Bone marrow (tissue), 2 donors: ENCODE data around the gene ZNF516.

ENCODE experiments used
- DNase-seq, 2 donors: peaks; one replicate each; lab custom pipeline; 2025; lab: John Stamatoyannopoulos, UW

Gene ZNF516

DNA sequence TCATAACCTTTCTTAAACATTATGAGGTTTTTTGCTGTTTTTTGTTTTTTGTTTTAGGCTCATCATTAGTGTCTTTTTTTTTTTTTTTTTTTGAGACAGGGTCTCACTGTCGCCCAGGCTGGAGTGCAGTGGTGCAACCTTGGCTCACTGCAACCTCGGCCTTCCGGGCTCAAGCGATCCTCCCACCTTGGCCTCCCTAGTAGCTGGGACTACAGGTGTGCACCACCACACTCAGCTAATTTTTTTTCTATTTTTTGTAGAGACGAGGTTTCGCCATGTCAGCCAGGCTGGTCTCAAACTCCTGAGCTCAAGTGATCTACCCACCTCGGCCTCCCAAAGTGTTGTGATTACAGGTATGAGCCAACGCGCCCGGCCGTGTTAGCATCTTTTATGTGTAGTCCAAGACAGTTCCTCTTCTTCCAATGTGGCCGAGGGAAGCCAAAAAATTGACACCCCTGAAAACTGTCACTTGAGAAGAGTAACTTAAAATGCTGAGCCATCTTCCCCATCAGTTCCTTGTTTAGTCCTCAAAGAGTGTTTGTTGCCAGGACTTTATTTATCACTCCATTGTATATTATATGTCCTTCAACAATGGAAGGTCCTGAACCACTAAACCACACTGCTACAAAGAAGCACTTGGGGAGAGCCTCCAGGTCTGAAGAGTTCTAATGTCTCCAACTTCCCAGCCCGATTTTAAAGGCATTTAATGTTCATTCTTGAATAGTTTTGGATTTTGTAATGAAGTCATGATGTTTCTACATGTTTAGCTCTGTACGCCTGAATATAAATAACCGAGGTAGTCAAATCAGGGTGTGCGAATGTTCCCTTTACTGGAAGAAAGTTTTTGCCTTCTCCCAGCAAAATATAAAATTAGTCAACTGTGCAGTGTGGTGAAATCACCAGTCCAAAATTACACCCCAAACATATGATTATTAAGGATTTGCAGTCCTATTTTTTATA is 26.4 kb downstream of the ZNF516 start:
- no peak for DNase-seq

DNA sequence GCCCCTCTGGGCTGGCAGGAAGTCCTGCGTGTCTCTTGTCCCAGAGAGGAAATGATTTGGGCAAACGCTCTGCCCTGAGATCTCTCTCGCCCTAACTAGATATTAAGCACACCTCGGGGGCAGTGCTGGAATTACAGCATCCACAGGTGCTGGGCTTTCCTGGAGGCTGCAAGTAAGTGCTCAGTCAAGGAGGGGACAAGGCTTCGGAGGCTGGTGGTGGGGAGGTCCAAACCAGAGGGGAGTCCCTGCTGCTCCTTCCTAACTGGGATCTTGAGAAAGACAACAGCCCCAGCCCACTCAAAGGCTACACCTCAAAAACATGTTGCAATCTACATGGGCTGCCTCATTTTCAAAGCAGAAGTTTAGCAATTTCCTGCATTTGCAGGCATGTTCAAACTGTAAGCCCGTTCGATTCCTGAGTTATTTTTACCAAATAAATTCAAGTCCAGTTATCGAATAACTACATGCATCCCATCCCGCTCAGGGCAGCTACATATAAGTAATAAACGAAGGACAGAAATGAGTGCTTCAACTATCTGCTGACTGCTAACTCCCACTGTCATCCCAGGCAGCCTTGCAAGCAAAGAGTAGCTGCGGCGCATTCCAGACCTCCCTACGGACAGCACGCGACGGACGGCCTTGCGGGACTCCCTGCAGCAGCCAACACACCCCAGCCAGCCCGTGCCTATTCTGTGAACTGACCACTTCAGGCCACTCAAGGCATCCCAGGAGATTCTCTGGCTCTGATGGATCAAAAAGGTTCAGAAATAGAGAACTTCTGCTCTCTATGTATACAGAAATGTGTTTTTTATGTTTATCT is 27.5 kb downstream of the ZNF516 start:
- peak in 1 of 2 donors; percentile 18 for DNase-seq

DNA sequence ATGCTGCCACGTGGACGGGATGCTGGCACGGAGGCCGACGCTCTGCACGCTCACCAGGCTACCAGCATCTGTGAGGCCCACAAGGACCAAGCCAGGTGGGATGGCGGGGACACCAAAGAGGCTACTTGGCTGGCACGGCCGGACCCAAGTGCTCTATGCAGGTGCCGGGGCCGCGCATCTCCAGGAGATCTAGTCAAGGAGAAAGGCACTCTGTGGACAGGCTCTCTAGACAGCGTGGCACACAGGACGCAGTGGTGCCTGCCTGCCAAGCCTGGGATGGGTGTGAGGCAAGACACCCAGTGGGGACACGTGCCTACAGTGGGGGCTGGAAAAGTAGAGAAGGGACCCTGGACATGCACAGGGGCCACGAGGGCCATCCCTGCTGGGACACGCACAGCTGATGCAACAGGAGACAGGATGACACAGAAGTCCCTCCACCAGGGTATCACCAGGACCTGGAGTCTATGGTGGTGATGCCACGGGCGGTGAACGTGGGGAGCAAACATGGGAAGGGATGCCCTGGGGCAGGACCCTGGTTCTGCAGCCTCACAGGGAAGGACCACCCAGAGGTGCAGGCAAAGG is 28.5 kb downstream of the ZNF516 start:
- DNase-seq, result no peak

DNA sequence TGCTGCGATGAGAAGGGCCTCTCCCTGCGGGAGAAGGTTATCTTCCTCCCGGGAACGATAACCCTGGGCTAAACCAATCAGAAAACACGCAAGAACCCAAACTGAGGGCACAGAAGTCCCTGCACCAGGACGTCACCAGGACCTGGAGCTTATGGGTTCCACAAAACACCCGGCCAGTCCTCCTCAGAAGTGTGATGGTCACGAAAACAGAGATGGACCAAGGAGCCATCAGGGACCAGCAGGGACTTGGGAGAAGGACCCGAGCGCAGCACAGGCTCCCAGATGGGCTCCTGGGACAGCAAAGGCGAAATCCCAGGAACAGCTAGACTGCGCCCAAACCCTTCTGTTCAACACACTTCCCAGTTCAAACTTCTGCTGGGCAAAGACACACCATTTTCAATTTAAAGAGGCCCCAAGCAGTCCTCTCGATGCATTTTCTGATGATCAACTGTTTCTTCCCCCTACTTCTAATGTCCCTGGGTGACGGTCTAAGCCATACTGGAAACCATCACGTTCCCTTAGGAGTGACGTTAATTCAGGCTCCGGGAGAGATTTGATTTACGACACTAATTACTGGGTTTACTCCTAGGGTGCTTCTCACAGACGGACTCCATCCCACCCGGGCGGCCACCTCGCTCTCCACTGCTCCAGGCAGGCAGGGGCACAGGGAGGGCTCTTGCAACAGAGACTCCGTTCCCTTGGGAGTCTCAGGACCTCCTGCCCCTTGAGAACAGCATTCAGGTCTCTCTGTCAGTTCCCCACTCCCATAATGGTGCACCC is 29.2 kb downstream of the ZNF516 start:
- DNase-seq, result no peak

DNA sequence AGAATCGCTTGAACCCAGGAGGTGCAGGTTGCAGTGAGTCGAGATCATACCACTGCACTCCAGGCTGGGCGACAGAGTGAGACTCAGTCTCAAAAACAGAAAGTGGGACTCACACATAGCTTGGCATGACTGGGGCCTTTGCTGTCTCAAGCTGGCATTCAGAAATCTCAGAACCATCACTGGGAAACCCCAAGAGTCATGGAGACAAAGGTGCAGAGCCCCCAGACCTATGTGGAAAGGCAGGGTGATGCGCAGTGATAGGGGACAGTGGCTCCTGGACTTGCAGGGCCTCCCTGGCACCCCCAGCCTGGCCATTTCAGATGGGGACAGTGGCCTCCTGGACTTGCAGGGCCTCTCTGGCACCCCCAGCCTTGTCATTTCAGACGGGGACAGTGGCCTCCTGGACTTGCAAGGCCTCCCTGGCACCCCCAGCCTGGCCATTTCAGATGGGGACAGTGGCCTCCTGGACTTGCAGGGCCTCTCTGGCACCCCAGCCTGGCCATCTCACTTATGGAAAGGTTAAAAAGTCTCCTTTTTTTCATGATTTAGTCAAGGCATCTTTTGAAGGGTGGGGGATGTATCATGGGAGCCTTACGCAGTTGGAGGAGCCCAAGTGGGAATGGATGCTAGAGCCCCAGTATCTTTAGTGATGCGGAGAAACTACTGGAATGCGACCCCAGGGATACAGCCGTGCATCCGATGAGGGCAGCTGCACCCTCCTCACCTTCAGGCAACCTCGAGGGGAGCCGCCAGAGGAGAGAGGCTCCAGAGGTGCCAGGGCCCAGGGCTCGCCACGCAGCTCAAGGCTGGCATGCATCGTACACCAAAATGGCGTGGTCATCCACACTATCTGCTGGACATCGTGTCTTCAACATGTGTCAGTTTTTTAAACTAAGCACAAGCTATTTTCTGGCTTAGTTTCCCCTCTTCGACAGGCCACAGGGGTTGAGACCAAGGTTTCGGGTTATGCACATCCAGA is 30.5 kb downstream of the ZNF516 start:
- DNase-seq, result no peak

DNA sequence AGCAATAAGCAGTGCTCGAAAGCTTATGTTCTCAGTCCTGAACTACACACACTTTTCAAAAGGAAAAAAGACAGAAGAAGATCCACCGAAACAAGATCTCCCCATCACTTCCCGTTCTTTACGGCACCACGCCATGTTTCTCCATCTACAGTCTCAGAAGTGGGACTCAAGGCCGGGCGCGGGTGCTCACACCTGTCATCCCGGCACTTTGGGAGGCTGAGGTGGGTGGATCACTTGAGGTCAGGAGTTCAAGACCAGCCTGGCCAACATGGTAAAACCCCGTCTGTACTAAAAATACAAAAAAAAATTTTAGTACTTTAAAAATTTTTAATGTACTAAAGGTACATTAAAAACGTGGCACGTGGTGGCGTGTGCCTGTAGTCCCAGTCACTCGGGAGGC is 31.2 kb downstream of the ZNF516 start:
- DNase-seq, result no peak

DNA sequence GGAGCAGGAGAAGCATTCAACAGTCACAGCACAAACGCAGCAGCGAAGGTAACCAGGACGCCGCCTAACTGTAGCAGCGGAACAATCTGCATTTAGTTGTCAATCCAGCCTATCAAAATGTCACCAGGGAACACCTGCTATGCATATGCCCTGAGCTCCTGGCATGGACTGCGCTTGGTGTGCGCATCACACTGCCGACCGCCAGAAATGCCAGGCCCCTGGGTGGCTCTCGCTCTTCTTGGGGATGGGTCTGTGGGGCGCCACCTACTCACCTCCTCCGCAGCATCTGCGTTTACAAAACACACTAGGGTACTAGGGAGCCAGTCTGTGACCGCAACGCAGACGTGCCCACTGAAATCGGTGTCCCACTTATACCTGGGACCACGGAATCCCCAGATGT is 31.7 kb downstream of the ZNF516 start:
- no peak for DNase-seq

DNA sequence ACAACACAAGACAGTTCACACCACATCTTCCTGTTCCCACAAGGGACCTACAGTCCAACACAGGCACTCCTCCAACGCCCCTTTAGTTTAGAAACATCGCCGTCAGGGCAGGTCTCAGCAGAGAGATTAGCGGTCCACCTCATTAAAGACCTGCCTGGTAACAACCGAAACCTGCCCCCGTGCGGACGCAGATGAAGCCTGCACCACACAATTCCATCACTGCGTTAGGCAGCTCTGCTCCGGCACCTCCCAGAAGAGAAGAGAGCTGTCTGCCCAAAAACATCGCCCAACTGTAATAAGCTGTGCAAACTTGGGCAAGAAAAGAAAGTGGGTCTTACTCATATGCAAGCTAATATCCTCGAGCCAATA is 32.7 kb downstream of the ZNF516 start:
- DNase-seq, result no peak

DNA sequence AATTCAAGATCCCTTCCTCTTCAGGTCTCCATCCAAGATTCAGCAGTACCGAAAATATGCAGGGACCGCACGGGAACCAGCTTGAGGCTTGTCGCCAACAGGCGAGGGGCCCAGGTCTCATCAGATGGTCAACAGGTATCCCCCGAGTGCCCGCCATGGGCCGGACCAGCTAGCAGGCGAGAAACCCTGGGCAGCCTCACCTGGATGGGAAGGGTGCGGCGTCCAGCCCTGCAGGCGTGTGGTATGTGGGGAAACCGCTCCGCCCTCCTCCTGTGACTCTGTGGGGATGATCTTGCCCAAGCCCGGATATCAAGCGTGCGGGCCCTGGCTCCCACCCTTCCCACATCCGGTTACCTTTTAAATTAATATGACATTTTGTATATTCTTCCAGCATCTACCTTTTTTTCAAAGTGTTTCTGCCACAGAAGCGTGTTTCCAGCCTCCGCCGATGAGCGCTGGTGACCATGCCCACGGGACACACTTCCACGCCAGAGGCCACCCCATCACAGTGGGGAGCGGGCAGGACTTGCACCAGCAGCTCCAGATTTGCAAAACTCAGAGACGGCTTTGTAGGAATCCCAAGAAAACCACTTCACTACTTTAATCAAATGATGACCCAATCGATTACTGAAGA is 33.2 kb downstream of the ZNF516 start:
- no peak for DNase-seq

DNA sequence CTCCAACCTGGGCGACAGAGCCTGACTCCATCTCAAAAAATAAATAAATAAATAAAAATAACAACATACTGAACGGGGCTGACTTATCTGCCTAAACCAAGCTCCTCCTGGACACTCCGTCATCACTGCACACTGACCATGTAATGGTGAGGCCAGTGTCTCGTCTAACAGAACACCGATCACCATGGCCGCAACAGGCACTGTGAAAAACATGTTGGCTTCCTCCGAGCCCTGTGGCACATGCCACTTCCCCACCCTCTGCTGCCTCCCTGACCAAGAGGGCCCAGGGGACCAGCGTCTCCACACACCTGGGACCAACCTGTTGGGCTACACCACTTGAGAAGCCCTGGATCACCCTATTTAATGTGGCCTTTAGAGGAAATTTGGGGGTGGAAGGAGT is 33.9 kb downstream of the ZNF516 start:
- no peak for DNase-seq

DNA sequence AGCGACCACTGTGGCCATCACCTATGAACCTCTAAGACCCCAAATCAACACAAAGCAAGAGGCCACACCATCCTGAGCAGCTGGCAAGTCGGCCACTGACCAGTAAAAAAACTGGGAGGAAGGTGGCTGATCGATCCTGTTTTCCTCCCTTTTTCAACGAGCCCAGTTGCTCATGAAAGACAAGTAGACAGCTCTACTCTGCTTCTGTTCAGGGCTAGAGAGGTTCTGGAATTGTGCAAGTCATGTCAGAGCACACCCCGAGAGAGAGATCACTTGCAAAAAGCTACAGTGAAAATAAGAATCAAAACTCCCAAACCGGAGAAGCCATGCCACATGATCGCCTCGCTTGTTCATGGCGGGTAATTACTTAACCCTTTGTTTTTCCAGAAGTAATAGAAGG is 34.6 kb downstream of the ZNF516 start:
- DNase-seq, result no peak

DNA sequence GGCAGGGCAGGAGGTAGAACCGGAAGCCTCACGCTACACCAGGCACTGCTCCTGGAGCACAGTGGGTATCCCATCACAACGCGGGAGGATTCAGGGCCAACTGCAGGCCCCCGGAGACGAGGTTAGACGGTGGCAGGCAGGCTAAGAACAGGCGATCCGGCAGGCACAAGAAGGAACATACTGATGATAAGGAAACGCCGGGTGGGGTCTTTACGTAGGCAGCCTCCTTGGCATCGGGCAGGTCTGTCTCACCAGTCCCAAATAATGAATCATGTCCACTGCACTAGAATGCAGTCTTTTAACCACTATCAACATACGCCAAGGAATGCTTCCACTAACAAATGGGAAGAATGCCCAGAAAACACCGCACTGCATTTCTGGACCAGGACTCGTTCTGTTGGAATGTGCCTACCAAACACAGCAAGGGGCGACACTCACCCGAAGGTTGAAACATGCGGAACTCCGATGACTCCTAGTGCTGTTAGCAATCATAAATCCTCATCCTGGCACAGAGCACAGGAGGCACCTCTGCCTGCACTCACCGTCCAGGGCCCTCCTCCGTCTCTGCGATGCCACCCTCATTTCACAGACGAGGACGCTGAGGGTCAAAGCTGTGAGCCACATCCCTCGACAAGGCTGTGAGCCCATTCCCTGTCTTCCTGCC is 35.2 kb downstream of the ZNF516 start:
- DNase-seq, result no peak

DNA sequence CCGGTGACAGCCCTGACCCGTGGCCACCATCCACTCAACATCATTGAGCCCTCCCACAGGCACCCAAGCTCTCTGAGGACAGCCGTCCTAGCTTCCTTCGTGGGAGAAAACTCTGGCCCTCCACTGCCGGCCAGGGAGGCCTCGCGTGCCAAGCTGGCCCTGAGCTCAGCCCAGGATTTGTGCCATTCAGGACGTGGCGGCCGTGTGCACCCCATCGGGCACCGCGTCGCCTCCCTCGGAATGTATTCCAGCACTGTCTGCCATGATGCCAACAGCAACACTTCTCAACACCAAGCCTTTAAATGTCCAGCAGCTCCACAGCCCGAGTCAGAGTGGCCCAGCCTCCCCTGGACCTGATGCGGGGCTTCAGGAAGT is 35.7 kb downstream of the ZNF516 start:
- no peak for DNase-seq

DNA sequence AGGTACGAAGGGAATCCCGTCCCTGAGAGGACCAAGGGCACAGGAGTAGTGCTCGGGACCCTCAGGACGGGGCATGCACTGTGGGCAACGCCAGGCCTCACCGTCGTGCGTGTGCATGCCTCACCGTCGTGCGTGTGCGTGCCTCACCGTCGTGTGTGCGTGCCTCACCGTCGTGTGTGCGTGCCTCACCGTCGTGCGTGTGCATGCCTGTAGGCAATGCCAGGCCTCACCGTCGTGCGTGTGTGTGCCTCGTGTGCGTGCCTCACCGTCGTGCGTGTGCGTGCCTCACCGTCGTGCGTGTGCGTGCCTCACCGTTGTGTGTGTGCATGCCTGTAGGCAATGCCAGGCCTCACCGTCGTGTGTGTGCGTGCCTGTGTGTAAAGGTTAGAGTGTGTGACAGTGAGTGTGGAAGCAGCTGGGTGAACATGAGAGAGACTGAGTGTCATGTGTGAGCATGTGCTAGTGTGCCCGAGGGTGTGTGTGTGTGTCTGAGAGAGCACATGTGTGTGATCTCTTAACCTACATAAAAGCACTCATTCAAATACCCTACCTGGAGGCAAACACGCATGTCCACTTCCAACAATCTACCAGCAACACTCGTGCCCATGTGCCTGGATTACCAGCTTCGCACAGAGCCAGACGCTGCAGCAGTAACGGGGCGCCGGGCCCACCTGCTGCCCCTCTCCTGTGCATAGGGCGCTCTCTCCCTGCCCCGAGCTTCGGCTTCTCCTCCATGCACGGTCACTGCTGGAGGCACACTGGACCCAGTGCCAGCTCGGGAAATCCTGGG is 36.3 kb downstream of the ZNF516 start:
- no peak for DNase-seq

DNA sequence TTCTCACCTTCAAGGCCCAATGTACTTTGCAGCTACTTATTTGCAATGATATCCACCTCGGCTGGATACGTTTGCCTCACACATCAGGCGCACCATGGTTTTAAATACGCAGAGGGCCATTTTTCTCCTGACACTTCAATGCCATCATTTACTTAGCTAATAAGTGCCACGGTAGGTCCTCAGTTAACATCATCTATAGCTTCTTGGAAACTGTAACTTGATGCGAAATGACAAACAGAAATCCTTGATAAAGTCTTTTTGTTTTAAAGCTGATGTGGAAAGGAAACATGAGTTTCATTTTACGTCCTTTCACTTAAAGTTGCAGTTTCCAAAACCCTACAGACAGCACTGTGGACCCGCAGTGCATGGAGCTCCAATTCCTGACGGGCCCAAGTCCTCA is 37.1 kb downstream of the ZNF516 start:
- no peak for DNase-seq

DNA sequence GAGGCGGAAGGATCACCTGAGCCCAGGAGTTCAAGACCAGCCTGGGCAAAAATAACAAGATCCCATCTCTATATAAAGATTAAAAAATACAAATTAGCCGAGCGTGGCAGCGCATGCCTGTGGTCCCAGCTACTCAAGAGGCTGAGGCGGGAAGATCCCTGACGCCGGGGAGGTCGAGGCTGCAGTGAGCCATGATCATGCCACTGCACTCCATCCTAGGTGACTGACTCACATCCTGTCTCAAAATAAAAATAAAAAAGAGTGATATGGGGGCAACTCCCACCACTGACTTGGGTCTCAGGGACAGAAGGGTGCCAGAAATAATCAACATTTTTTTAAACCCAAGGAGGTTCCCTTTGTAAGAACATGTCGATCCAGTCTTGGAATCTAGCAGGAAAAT is 37.6 kb downstream of the ZNF516 start:
- no peak for DNase-seq

DNA sequence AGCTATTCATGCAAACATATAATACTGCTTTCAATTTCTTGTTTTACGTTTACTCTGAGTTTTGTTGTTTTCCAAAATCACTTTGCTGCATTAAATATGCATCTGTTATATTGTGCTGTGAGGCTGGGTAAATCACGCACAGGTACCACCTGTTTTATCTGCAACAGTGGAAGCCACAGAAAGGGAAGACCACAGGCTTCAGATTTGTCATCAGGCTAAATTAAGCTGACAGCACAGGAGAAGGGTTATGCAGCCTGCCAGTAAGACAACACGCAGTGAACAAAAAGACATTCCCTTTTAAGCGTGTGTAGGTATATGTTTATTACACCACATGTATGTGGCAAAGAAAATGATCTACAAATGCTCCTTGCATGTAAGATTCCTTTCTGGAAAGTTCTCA is 38.2 kb downstream of the ZNF516 start:
- DNase-seq, result no peak

DNA sequence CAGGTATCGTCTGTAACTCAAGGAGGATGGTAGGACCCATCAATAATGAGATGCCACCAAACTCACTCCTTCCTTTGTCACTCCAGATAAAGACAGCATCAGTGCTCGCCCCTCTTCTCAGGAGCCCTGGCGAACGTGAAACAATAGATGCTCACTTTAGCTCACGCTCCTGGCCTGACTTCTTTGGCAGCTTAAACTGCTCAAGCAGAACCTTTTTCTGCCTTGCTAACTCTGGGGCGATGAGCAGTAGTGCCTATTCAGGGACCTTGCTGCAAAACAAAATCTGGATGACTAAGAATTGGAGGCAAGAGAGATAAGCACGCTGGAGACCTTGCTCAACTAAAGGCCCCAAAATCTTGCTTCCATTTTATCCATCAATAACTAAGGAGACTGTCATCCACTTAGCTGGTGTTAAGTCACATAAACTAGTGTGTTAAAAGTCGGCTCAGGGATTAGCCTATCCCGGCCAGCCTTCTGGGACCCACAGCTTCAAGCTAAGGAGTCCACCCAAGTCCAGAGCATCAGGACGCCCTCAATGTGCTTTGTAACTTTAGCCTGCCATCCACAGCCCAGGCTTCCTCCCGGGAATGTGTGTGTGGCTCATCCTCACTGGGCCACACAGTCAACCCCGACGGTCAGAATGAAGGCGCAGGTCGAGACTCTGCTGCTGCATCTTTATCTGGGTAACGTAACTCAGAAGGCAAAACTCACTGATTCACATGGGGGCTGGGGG is 38.9 kb downstream of the ZNF516 start:
- DNase-seq, result no peak
